GM19023 (cell line): Measurements from ENCODE around the gene SWI5.
"Not testable (repeated sequence)": the region's sequence is repeated elsewhere in the genome, so short reads cannot be mapped to it uniquely, and the experiment has no call there.

Experiments used
- ATAC-seq: cut with Tn5 transposase; IDR thresholded peaks from one replicate; pipeline ENCODE4 v1.9.1; 2021; ENCODE audit warnings: mild to moderate bottlenecking, moderate library complexity; ENCODE audit not compliant: unreplicated experiment

SWI5 gene

GRCh38 chr9:128276574-128277270, 646 bp downstream of the SWI5 start:
- no peak for ATAC-seq

GRCh38 chr9:128279088-128280073, 3.3 kb downstream of the SWI5 start:
- not testable (repeated sequence) for ATAC-seq

- no peak for ATAC-seq
These were observed 4.1 kb downstream of the SWI5 start for GRCh38 chr9:128280084-128280622.

- no peak for ATAC-seq
These were observed 6.4 kb downstream of the SWI5 start for GRCh38 chr9:128282500-128282899.

GRCh38 chr9:128285033-128285784, 9.1 kb downstream of the SWI5 start:
- ATAC-seq = no peak

- ATAC-seq = no peak
These were observed 10.4 kb downstream of the SWI5 start for GRCh38 chr9:128286440-128286839.

GRCh38 chr9:128288273-128289004, 12.4 kb downstream of the SWI5 start:
- ATAC-seq = no peak

GRCh38 chr9:128292009-128292408, 15.9 kb downstream of the SWI5 start:
- no peak for ATAC-seq

- ATAC-seq = no peak
These were observed 17.0 kb downstream of the SWI5 start for GRCh38 chr9:128293091-128293490.

- no peak for ATAC-seq
These were observed 18.1 kb downstream of the SWI5 start for GRCh38 chr9:128294142-128294541.

- ATAC-seq = no peak
These were observed 20.5 kb downstream of the SWI5 start for GRCh38 chr9:128296340-128297220.

GRCh38 chr9:128297221-128297773, 21.2 kb downstream of the SWI5 start:
- ATAC-seq = no peak

GRCh38 chr9:128298535-128299482, 22.7 kb downstream of the SWI5 start:
- no peak for ATAC-seq

GRCh38 chr9:128304136-128304970, 28.3 kb downstream of the SWI5 start:
- no peak for ATAC-seq

- no peak for ATAC-seq
These were observed 28.9 kb downstream of the SWI5 start for GRCh38 chr9:128304971-128305288.

- no peak for ATAC-seq
These were observed 33.5 kb downstream of the SWI5 start for GRCh38 chr9:128309551-128309950.

GRCh38 chr9:128310461-128310860, 34.4 kb downstream of the SWI5 start:
- no peak for ATAC-seq
